ENCODE data around the gene ARMC2. TPM values are rescaled to one million over a fixed set of nuclear protein-coding genes. Genes with fewer than 3 reads are reported as not detected.

ARMC2 gene
- total and polyA plus RNA-seq, 2 of the 4 experiments (the other 2 are of a cell fraction): 0.72 to 3.9 TPM

DNA sequence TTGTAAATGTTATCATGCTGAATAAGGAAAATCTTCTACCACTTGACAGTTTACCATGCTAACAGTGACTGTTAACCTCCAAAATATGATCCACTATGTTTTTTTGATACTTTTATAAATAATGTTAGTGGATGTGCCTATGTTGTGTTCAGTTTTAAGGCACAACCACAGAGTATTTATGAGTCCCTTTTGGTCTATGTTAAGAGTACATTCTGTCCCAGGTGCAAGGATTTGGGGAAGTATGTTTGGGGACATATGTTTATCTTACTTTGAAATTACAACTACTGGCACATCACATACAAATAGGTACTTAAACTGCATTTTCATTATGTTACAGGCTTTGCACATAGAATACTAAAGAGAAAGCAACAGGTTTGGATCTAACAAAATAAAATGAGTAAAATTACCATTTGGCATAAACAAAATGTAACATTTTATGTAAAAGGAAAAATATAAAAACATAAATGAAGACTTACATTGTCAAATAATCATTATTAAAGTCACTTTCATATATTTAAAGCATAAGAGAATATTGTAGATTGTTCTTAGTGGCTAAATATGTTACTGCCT, 175.2 kb downstream of the ARMC2 start:
- H3K9ac ChIP-seq (ENCODE audit: low read depth, low read length): no peak overlapping the region
- H3K4me3 ChIP-seq (ENCODE audit: insufficient read depth, low read depth, low read length): no peak overlapping the region
- no peaks in the 10 kb centered on the region; the same call in 1 of the 2 replicates for H4K20me1 ChIP-seq (ENCODE audit: insufficient read depth, low read length)
- no peaks in the 10 kb centered on the region for H3K9me3 ChIP-seq (ENCODE audit: control insufficient read depth, insufficient read depth, low read length)
- no peak overlapping the region for H2BK20ac ChIP-seq (ENCODE audit: low read depth, low read length)
- dilution Hi-C loops (cut with HindIII; ENCODE audit: low sequenced_read_pairs, unreplicated experiment) (no loop called here), intact Hi-C loops (cut with micrococcal nuclease) (no loop called here), in situ Hi-C loops (cut with MboI; ENCODE audit: low sequenced_read_pairs) (no loop called here)
- H3K4me2 ChIP-seq (ENCODE audit: low read depth, low read length): no peak overlapping the region
- H4K91ac ChIP-seq (ENCODE audit: insufficient read depth, low read depth, low read length): no peak overlapping the region
- no peak overlapping the region for H3K4ac ChIP-seq (ENCODE audit: low read depth, low read length)
- no peak overlapping the region for H3K56ac ChIP-seq (ENCODE audit: extremely low read depth, insufficient read depth, low read length)
- H2BK15ac ChIP-seq (ENCODE audit: low read depth, low read length): no peak overlapping the region
- H4K5ac ChIP-seq (ENCODE audit: low read depth, low read length): no peak overlapping the region
- no peaks in the 10 kb centered on the region; the same call in 1 of the 2 replicates for H3K9me1 ChIP-seq (ENCODE audit: insufficient read depth, low read length)
- no TSS peak for BruUV-seq (replicated peaks)
- ChIA-PET CTCF (no interaction called here), POLR2A (ENCODE audit: unreplicated experiment) (no interaction called here)
- H3K18ac ChIP-seq (ENCODE audit: low read depth, low read length): no peak overlapping the region
- H3K23ac ChIP-seq (ENCODE audit: low read depth, low read length): no peak overlapping the region
- DNase-seq (no peak), ATAC-seq (ENCODE audit: low read depth) (no peak)
- H2BK5ac ChIP-seq (ENCODE audit: low read depth, low read length, poor library complexity, severe bottlenecking): no peak overlapping the region
- no peaks in the 10 kb centered on the region; a peak in 1 of 4 replicates for H3K79me1 ChIP-seq (ENCODE audit: low read depth in 1 of 2, low read length in 2 of 2)
- peaks cover 2% of the 10 kb centered on the region; the same call in 1 of the 2 replicates for H3K4me1 ChIP-seq (ENCODE audit: control insufficient read depth, insufficient read depth, low read length)
- no peak overlapping the region for H2AK5ac ChIP-seq (ENCODE audit: low read depth, low read length)
- no peak overlapping the region for H3K14ac ChIP-seq (replicated peaks; ENCODE audit: low read depth, low read length)
- no peak overlapping the region for H4K8ac ChIP-seq (ENCODE audit: low read depth in 2 of 2, low read length in 2 of 2)
- no peak overlapping the region for H3K27ac ChIP-seq (ENCODE audit: insufficient read depth, low read length)
- H3K36me3 ChIP-seq (ENCODE audit: control insufficient read depth, insufficient read depth, low read length): no peaks in the 10 kb centered on the region
- no peak for TF ChIP-seq NFE2L2 (IDR thresholded peaks at IDR 0.05; ENCODE audit: low read depth, low read length)
- no peak for TF ChIP-seq CHD1 (IDR thresholded peaks at IDR 0.05; ENCODE audit: low read depth, low read length)
- TF ChIP-seq RAD21 (IDR thresholded peaks at IDR 0.05; ENCODE audit: low read length): no peak
- TF ChIP-seq FOS (IDR thresholded peaks at IDR 0.05; ENCODE audit: low read depth, low read length): no peak
- H3K27me3 ChIP-seq (ENCODE audit: control insufficient read depth, insufficient read depth, low read length): no peaks in the 10 kb centered on the region
- H2AFZ ChIP-seq (replicated peaks; ENCODE audit: low read length, poor library complexity): no peak overlapping the region
- no peak overlapping the region for H2AK9ac ChIP-seq (replicated peaks; ENCODE audit: low read depth, low read length, poor library complexity)
- H2BK120ac ChIP-seq (ENCODE audit: low read depth, low read length): no peak overlapping the region

Small RNA genes within 50 kb of the gene (microRNA-seq; reads per million reads assigned to microRNA genes)
- not detected for gene AL445189.2 (ENCODE audit: insufficient read depth, insufficient read length)
- not detected for gene Z95118.1 (ENCODE audit: insufficient read depth, insufficient read length)

Small RNA genes within 50 kb of the gene (small RNA-seq; reads per million reads assigned to genes)
- gene AL445189.2: 0 to 3.1 (median 0) reads per million in 5 experiments
- gene Z95118.1: 0 reads per million in 5 experiments

Other genes with a start within 250 kb of the ARMC2 start
- 16.7 and 18.6 TPM in 2 replicates for gene SESN1, start 246.4 kb downstream of the ARMC2 start, total RNA-seq (2012; rRNA removed)
- gene SESN1, start 246.4 kb downstream of the ARMC2 start, polyA plus RNA-seq (2012; rRNA removed): 8.0 and 9.7 TPM in 2 replicates
- 21.9 and 28.3 TPM in 2 replicates for gene CEP57L1, start 247.1 kb downstream of the ARMC2 start, total RNA-seq (2012; rRNA removed)
- gene CEP57L1, start 247.1 kb downstream of the ARMC2 start, polyA plus RNA-seq (2012; rRNA removed): 10.3 and 11.2 TPM in 2 replicates